IPS-15b (cell line): ENCODE results near the gene KLF3.
"Not testable (repeated sequence)": the region's sequence is repeated elsewhere in the genome, so short reads cannot be mapped to it uniquely, and the experiment has no call there.

ENCODE experiments used
- H3K27me3 ChIP-seq: one replicate; pipeline ENCODE4 v1.6.1; 2013; ENCODE audit warnings: low read length; ENCODE audit not compliant: control insufficient read depth, insufficient read depth
- H3K36me3 ChIP-seq: one replicate; pipeline ENCODE4 v1.6.1; 2013; ENCODE audit warnings: low read length; ENCODE audit not compliant: control insufficient read depth, insufficient read depth
- H3K4me1 ChIP-seq: one replicate; pipeline ENCODE4 v1.6.1; 2013; ENCODE audit warnings: mild to moderate bottlenecking, low read length; ENCODE audit not compliant: control insufficient read depth, insufficient read depth
- H3K4me3 ChIP-seq: one replicate; pipeline ENCODE4 v1.5.1; 2013; ENCODE audit warnings: low read depth, low read length
- H3K9ac ChIP-seq: one replicate; pipeline ENCODE4 v1.6.1; 2013; ENCODE audit warnings: low read depth, mild to moderate bottlenecking, low read length
- H3K9me3 ChIP-seq: one replicate; pipeline ENCODE4 v1.6.1; 2013; ENCODE audit warnings: mild to moderate bottlenecking, low read length; ENCODE audit not compliant: control insufficient read depth, insufficient read depth

KLF3 gene

DNA sequence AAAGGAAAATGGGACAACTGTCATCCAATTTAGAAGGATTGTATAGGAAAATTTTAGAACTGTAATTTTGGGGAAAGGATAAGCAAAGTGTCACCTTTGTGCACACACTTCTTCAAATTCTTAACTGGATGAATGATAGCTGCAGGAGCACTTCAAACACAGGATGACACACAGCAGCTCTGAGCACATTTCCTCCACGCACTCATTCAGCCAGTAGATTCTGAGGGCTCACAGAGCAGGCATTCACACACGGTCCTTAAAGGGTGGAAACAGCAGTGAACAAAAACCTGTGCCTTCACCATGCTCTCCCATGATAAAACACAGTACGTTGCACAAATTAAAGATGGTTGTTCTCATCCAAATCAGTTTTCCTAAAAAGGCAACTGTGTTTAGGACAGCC, 38.5 kb upstream of the KLF3 start:
- Histone ChIP-seq H3K9ac (no peak overlapping the region), H3K9me3 (no peaks in the 10 kb centered on the region)

DNA sequence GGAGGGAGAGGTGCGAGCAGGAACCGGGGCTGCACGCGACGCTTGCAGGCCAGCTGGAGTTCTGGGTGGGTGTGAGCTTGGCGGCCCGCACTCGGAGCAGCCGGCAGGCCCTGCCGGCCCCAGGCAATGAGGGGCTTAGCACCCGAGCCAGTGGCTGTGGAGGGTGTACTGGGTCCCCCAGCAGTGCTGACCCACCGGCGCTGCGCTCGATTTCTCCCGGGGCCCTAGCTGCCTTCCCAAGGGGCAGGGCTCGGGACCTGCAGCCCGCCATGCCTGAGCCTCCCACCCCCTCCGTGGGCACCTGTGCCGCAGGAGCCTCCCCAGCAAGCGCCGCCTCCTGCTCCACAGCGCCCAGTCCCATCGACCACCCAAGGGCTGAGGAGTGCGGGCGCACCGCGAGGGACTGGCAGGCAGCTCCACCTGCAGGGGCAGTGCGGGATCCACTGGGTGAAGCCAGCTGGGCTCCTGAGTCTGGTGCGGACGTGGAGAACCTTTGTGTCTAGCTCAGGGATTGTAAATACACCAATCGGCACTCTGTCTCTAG, 37.0 kb upstream of the KLF3 start:
- not testable (repeated sequence) for H3K9me3 ChIP-seq, H3K4me3 ChIP-seq, H3K4me1 ChIP-seq, H3K27me3 ChIP-seq, H3K9ac ChIP-seq, H3K36me3 ChIP-seq

More for the DNA sequence above, 38.5 kb upstream of the KLF3 start:
- no peaks in the 10 kb centered on the region for H3K27me3 ChIP-seq
- no peaks in the 10 kb centered on the region for H3K36me3 ChIP-seq
- no peak overlapping the region for H3K4me3 ChIP-seq
- H3K4me1 ChIP-seq: no peaks in the 10 kb centered on the region

GRCh38 chr4:38630519-38630918, 33.5 kb upstream of the KLF3 start:
- Histone ChIP-seq H3K27me3 (no peaks in the 10 kb centered on the region), H3K9ac (no peak overlapping the region), H3K4me3 (no peak overlapping the region), H3K36me3 (no peaks in the 10 kb centered on the region), H3K9me3 (no peaks in the 10 kb centered on the region), H3K4me1 (no peaks in the 10 kb centered on the region)

DNA sequence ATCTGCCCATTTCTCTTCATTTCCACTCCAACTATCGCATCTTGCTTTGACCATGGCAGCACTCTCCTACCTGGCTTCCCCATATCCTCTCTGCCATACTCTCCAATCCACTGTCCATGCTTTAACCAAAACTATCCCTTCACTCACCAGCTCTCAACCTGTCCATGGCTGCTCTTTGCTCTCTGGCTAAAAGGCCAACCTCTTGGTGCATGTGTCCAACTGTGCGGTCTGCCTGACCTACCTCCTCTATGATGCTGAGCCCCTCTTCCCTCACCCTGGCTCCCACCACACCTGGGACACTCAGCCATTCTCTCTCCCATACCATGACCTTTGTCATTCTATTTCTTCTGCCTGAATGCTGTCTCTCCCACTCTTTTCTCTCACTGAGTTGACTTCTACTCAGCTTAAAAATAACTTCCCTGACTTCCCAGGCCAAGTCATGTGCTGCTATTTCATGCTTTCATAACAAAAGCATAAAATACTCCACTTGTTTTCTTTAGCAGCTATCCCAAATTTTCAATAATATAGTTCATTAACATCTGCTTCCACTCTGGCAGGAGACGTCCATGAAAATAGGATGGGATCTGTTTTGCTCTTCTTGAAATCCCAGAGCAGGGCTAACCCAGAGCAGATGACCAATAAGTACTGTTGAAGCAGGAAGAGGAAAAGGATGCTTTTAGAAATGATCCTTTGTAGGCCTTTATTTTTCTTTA, 29.8 kb upstream of the KLF3 start:
- no peak overlapping the region for H3K9ac ChIP-seq
- no peaks in the 10 kb centered on the region for H3K4me1 ChIP-seq
- no peaks in the 10 kb centered on the region for H3K27me3 ChIP-seq
- no peak overlapping the region for H3K4me3 ChIP-seq
- H3K36me3 ChIP-seq: no peaks in the 10 kb centered on the region
- no peaks in the 10 kb centered on the region for H3K9me3 ChIP-seq

DNA sequence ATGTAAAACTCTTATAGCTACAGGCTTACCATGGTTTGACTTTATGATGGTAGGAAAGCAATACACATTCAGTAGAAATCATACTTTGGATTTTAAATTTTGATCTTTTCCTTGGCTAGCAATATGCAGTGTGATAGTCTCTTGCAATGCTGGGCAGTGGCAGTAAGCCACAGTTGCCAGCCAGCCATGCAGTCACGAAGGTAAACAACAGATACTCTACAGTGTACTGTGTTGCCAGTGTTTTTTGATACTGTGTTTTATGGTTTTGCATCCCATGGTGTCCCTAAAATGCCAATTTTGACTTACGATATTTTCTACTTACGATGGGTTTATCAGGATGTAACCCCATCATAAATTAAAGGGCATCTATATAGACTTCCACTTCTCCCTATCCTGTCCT, 24.8 kb upstream of the KLF3 start:
- H3K9ac ChIP-seq: no peak overlapping the region
- H3K4me1 ChIP-seq: no peaks in the 10 kb centered on the region
- H3K9me3 ChIP-seq: no peaks in the 10 kb centered on the region
- no peaks in the 10 kb centered on the region for H3K27me3 ChIP-seq
- no peaks in the 10 kb centered on the region for H3K36me3 ChIP-seq
- H3K4me3 ChIP-seq: no peak overlapping the region

GRCh38 chr4:38641811-38642210, 22.2 kb upstream of the KLF3 start:
- no peak overlapping the region for H3K9ac ChIP-seq
- H3K27me3 ChIP-seq: no peaks in the 10 kb centered on the region
- H3K4me1 ChIP-seq: no peaks in the 10 kb centered on the region
- H3K9me3 ChIP-seq: no peaks in the 10 kb centered on the region
- H3K36me3 ChIP-seq: no peaks in the 10 kb centered on the region
- H3K4me3 ChIP-seq: no peak overlapping the region

GRCh38 chr4:38644201-38644600, 19.8 kb upstream of the KLF3 start:
- Histone ChIP-seq H3K9me3 (no peaks in the 10 kb centered on the region), H3K4me3 (no peak overlapping the region), H3K4me1 (no peaks in the 10 kb centered on the region), H3K9ac (no peak overlapping the region), H3K27me3 (no peaks in the 10 kb centered on the region), H3K36me3 (no peaks in the 10 kb centered on the region)

GRCh38 chr4:38647101-38647819, 16.7 kb upstream of the KLF3 start:
- Histone ChIP-seq H3K4me3 (no peak overlapping the region), H3K4me1 (no peaks in the 10 kb centered on the region), H3K9me3 (no peaks in the 10 kb centered on the region), H3K36me3 (no peaks in the 10 kb centered on the region), H3K27me3 (no peaks in the 10 kb centered on the region), H3K9ac (no peak overlapping the region)

DNA sequence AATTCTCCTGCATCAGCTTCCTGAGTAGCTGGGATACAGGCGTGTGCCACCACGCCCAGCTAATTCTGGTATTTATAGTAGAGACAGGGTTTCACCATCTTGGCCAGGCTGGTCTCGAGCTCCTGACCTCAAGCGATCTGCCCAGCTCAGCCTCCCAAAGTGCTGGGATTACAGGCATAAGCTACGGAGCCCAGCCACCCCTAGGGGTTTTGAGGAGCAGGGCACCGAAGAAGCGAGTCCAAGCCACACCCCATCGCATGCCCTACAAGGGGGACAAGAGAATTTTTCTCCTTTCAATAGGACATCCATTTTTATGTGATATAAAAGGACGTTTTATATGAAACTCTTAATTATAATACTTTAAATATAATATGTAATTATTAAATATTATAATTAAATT, 13.9 kb upstream of the KLF3 start:
- H3K4me1 ChIP-seq: no peaks in the 10 kb centered on the region
- no peaks in the 10 kb centered on the region for H3K36me3 ChIP-seq
- H3K9ac ChIP-seq: no peak overlapping the region
- no peak overlapping the region for H3K4me3 ChIP-seq
- no peaks in the 10 kb centered on the region for H3K27me3 ChIP-seq
- H3K9me3 ChIP-seq: no peaks in the 10 kb centered on the region

DNA sequence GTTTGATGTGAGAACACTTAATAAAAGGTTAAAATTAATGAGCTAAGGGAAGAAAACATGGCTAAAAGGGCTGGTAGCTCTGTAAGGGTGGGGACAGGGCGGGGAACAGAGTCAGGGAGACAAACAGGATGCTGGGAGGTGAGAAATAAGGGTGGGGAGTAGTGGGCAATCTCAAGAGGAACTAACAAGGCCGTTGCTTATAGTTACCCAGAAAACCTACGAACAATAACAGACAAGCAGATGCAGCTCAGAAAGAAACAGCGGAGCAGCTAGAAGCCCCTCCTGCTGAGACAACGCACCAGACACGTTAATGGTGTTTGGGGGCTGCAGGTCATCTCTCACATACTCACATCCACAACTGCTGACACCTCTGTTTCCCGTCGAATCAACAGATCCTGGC, 9.7 kb upstream of the KLF3 start:
- Histone ChIP-seq H3K27me3 (no peaks in the 10 kb centered on the region), H3K4me3 (no peak overlapping the region), H3K36me3 (no peaks in the 10 kb centered on the region), H3K9me3 (no peaks in the 10 kb centered on the region), H3K9ac (no peak overlapping the region), H3K4me1 (no peaks in the 10 kb centered on the region)

GRCh38 chr4:38656111-38656510, 7.9 kb upstream of the KLF3 start:
- Histone ChIP-seq H3K9ac (no peak overlapping the region), H3K9me3 (no peaks in the 10 kb centered on the region), H3K36me3 (no peaks in the 10 kb centered on the region), H3K4me1 (no peaks in the 10 kb centered on the region), H3K4me3 (no peak overlapping the region), H3K27me3 (peaks cover 3% of the 10 kb centered on the region)

DNA sequence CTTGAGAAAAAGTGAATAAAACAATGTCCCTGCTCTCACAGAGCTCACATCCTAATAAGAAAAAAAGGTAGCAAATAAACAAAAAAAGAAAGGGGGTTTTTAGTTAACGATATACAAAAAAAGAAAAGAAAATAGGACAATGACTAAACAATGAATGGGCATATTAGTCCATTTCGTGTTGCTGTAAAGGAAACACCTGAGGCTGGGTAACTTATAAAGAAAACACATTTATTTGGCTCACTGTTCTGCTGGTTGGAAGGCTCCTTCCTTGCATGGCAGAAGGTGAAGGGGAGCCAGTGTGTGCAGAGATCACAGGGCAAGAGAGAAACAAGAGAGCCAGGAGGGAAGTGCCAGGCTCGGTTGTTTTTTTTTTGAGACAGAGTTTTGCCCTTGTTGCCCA, 4.7 kb upstream of the KLF3 start:
- H3K4me3 ChIP-seq: no peak overlapping the region
- no peaks in the 10 kb centered on the region for H3K9me3 ChIP-seq
- H3K9ac ChIP-seq: no peak overlapping the region
- H3K27me3 ChIP-seq: peaks cover 18% of the 10 kb centered on the region
- H3K36me3 ChIP-seq: no peaks in the 10 kb centered on the region
- H3K4me1 ChIP-seq: no peaks in the 10 kb centered on the region
